CD4-positive, alpha-beta T cell (primary cell): ENCODE results near the gene GINS1. TPM values are rescaled to one million over a fixed set of nuclear protein-coding genes. Genes with fewer than 3 reads are reported as not detected.
A peak's percentile ranks its signal among the peaks of the same experiment; 100 is the strongest.

ENCODE experiments used
- ATAC-seq: fragments of 200-7000 bp; cut with Tn5 transposase; one replicate; pipeline ENCODE4 v1.10.0; 2022; ENCODE audit warnings: mild to moderate bottlenecking; ENCODE audit not compliant: poor library complexity
- CTCF ChIA-PET: fragments of 350-600 bp; sonication (Branson Sonifier 250); formaldehyde crosslinking; loops from one replicate; lab custom pipeline; 2021; ENCODE audit warnings: antibody characterized with exemption, inconsistent platforms; lab: Charles Lee
- POLR2A ChIA-PET: fragments of 350-600 bp; sonication (Branson Sonifier 250); formaldehyde crosslinking; loops from one replicate; lab custom pipeline; 2021; ENCODE audit warnings: antibody characterized with exemption, inconsistent platforms; lab: Charles Lee
- DNase-seq, 14 experiments: peaks; one replicate each; pipeline ENCODE4 v3.0.0-alpha.2; 2013 to 2020; ENCODE audit warnings: mixed read lengths in 2 of 14
- H3K27ac ChIP-seq, 2 donors: one replicate each; pipeline versions ENCODE4 v1.5.1 to v1.7.0; 2013; ENCODE audit warnings: low read length in 2 of 2, low read depth in 1 of 2, mild to moderate bottlenecking in 1 of 2
- H3K27me3 ChIP-seq, 2 experiments: 1 replicate in 1 of 2; 2 replicates in 1 of 2; pipeline versions ENCODE4 v1.6.1 to v1.7.0; 2013; ENCODE audit warnings: low read length in 2 of 2, control low read depth in 1 of 2, mild to moderate bottlenecking in 1 of 2, moderate library complexity in 1 of 2; ENCODE audit not compliant: insufficient read depth in 2 of 2, control insufficient read depth in 1 of 2
- H3K36me3 ChIP-seq: one replicate; pipeline ENCODE4 v1.6.1; 2013; ENCODE audit warnings: low read length, control low read depth; ENCODE audit not compliant: insufficient read depth
- H3K4me1 ChIP-seq: one replicate; pipeline ENCODE4 v1.6.1; 2013; ENCODE audit warnings: low read length, control low read depth; ENCODE audit not compliant: insufficient read depth
- H3K4me3 ChIP-seq: one replicate; pipeline ENCODE4 v1.5.1; 2013; ENCODE audit warnings: mild to moderate bottlenecking, low read length, moderate library complexity
- H3K9me3 ChIP-seq, 2 experiments: 1 replicate in 1 of 2; 2 replicates in 1 of 2; pipeline versions ENCODE4 v1.6.1 to v1.7.0; 2013; ENCODE audit warnings: low read length in 2 of 2, mild to moderate bottlenecking in 2 of 2, control low read depth in 1 of 2, moderate library complexity in 1 of 2; ENCODE audit not compliant: control insufficient read depth in 1 of 2, insufficient read depth in 1 of 2
- H3K27ac Mint-ChIP-seq: one replicate; pipeline ENCODE4 v1.8.0; 2020; ENCODE audit warnings: mixed read lengths
- H3K27me3 Mint-ChIP-seq: one replicate; pipeline ENCODE4 v1.8.0; 2021; ENCODE audit warnings: mixed read lengths
- H3K36me3 Mint-ChIP-seq: one replicate; pipeline ENCODE4 v1.8.0; 2021; ENCODE audit warnings: low read depth, mixed read lengths
- H3K4me1 Mint-ChIP-seq: one replicate; pipeline ENCODE4 v1.8.0; 2021; ENCODE audit warnings: low read depth, mixed read lengths
- H3K4me3 Mint-ChIP-seq: one replicate; pipeline ENCODE4 v1.8.0; 2020; ENCODE audit warnings: mild to moderate bottlenecking, mixed read lengths
- H3K9me3 Mint-ChIP-seq: one replicate; pipeline ENCODE4 v1.8.0; 2020; ENCODE audit warnings: mixed read lengths
- intact Hi-C, 2 experiments: fragments of 100-400 bp; cut with DNase I in 1 of 2; cut with micrococcal nuclease in 1 of 2; formaldehyde crosslinking; loops; one replicate each; pipeline versions ENCODE4 v1.15.1 to v1.9.0; 2023 to 2025; cut with DNase I, micrococcal nuclease
- total RNA-seq, 174 experiments: library from RNA in 2 of 174; stranded (reverse) in 2 of 174; gene quantifications; one replicate each; pipeline ENCODE4 v1.2.3 and lab custom pipeline; 2021 to 2026
- TF ChIP-seq, protein P1 (sequence below): fragments of 200-600 bp; IDR thresholded peaks from one replicate; pipeline ENCODE4 v1.8.0; 2022; ENCODE audit warnings: antibody characterized with exemption, mild to moderate bottlenecking

Gene GINS1
- total RNA-seq, 2 experiments from 2014 or later: 0.08 to 0.17 TPM

GRCh38 chr20:25481918-25482253 is 74.4 kb downstream of the GINS1 start:
- peaks cover 29% of the 10 kb centered on the region for H3K4me1 ChIP-seq
- Mint-ChIP-seq H3K4me3 (no peak overlapping the region), H3K4me1 (peaks cover 37% of the 10 kb centered on the region), H3K27ac (no peak overlapping the region), H3K27me3 (no peaks in the 10 kb centered on the region), H3K36me3 (no peaks in the 10 kb centered on the region), H3K9me3 (no peaks in the 10 kb centered on the region)
- H3K36me3 ChIP-seq: no peaks in the 10 kb centered on the region
- H3K9me3 ChIP-seq: no peaks in the 10 kb centered on the region
- intact Hi-C loops: no loop called here
- no peak overlapping the region for H3K4me3 ChIP-seq
- CTCF ChIA-PET: no interaction called here
- TF ChIP-seq, protein P1, sequence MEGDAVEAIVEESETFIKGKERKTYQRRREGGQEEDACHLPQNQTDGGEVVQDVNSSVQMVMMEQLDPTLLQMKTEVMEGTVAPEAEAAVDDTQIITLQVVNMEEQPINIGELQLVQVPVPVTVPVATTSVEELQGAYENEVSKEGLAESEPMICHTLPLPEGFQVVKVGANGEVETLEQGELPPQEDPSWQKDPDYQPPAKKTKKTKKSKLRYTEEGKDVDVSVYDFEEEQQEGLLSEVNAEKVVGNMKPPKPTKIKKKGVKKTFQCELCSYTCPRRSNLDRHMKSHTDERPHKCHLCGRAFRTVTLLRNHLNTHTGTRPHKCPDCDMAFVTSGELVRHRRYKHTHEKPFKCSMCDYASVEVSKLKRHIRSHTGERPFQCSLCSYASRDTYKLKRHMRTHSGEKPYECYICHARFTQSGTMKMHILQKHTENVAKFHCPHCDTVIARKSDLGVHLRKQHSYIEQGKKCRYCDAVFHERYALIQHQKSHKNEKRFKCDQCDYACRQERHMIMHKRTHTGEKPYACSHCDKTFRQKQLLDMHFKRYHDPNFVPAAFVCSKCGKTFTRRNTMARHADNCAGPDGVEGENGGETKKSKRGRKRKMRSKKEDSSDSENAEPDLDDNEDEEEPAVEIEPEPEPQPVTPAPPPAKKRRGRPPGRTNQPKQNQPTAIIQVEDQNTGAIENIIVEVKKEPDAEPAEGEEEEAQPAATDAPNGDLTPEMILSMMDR: no peak
- POLR2A ChIA-PET: no interaction called here
- no peak overlapping the region for H3K27ac ChIP-seq
- ATAC-seq (no peak), DNase-seq (no peak)
- no peaks in the 10 kb centered on the region for H3K27me3 ChIP-seq

DNA sequence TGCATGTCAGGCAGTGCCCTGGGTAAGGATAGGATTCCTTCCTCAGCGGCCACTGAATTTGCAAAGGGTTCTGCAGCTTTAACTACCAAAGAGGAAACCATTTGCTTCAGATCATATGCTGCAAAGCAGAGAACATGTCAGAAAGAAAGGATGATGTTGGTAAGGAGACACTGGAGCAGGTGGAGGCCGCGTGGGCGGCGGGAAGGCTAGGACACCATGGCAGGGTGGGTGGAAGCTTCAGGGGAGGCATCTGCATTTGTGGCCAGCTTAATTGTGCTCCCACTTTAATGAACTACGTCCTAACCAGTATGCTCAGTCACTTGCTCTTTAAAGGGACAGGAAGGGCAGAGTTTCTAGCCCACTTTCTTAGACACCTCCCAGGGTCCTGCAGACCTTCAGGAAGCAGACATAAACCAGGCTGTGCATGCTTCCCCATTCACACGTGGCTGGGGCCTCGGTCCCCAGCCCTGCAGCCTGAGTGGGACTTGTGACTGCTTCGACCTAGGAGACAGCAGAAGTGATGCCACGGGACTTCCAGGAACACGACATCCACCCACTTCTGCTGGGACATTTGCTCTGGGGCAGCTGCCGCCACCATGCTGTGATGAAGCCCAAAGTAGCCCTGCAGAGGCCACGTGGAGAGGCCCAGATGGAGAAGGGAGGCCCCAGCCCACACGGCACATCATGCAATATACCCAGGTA is 76.1 kb downstream of the GINS1 start:
- Mint-ChIP-seq H3K4me1 (peaks cover 42% of the 10 kb centered on the region), H3K27ac (no peak overlapping the region), H3K27me3 (no peaks in the 10 kb centered on the region), H3K4me3 (no peak overlapping the region), H3K9me3 (no peaks in the 10 kb centered on the region), H3K36me3 (no peaks in the 10 kb centered on the region)
- Histone ChIP-seq H3K9me3 (no peaks in the 10 kb centered on the region), H3K4me1 (peaks cover 29% of the 10 kb centered on the region), H3K4me3 (no peak overlapping the region), H3K27me3 (no peaks in the 10 kb centered on the region), H3K27ac (no peak overlapping the region), H3K36me3 (no peaks in the 10 kb centered on the region)
- TF ChIP-seq, protein P1: no peak
- no peak for ATAC-seq
- no peak for DNase-seq
- intact Hi-C loops: no loop called here
- POLR2A ChIA-PET: no interaction called here
- CTCF ChIA-PET: no interaction called here

GRCh38 chr20:25484224-25484846 is 76.9 kb downstream of the GINS1 start:
- ChIA-PET CTCF (no interaction called here), POLR2A (no interaction called here)
- no peak for ATAC-seq
- H3K27me3 ChIP-seq: no peaks in the 10 kb centered on the region
- H3K27ac ChIP-seq: no peak overlapping the region
- Mint-ChIP-seq H3K4me3 (peak overlapping the region; percentile 26), H3K36me3 (no peaks in the 10 kb centered on the region), H3K9me3 (no peaks in the 10 kb centered on the region), H3K27ac (peak overlapping the region; percentile 7), H3K27me3 (no peaks in the 10 kb centered on the region), H3K4me1 (peaks cover 42% of the 10 kb centered on the region)
- intact Hi-C loops: no loop called here
- no peak for DNase-seq
- no peaks in the 10 kb centered on the region for H3K9me3 ChIP-seq
- H3K4me1 ChIP-seq: peaks cover 29% of the 10 kb centered on the region
- TF ChIP-seq, protein P1: no peak
- no peaks in the 10 kb centered on the region for H3K36me3 ChIP-seq
- no peak overlapping the region for H3K4me3 ChIP-seq
